Natural killer cell (primary cell): ENCODE data around the gene SLC25A13. TPM values are rescaled to one million over a fixed set of nuclear protein-coding genes. Genes with fewer than 3 reads are reported as not detected.

Source experiments
- ATAC-seq, 3 donors: fragments of 150-1000 bp in 2 of 3; fragments of 200-7000 bp in 1 of 3; cut with Tn5 transposase; 1 replicate in 1 of 3; 2 replicates in 2 of 3; pipeline ENCODE4 v1.10.0; 2021; ENCODE audit warnings: mild to moderate bottlenecking in 2 of 3, moderate library complexity in 2 of 3
- DNase-seq, 2 donors: peaks; one replicate each; pipeline versions ENCODE4 v3.0.0 to v3.0.0-alpha.2; 2013 to 2021; ENCODE audit warnings: mixed read lengths in 1 of 2
- H3K27ac ChIP-seq: one replicate; pipeline ENCODE4 v1.5.1; 2013; ENCODE audit warnings: mild to moderate bottlenecking, low read length
- H3K27me3 ChIP-seq: one replicate; pipeline ENCODE4 v1.6.1; 2013; ENCODE audit warnings: low read length; ENCODE audit not compliant: control insufficient read depth, insufficient read depth
- H3K36me3 ChIP-seq: one replicate; pipeline ENCODE4 v1.6.1; 2013; ENCODE audit warnings: low read length; ENCODE audit not compliant: control insufficient read depth, insufficient read depth
- H3K4me1 ChIP-seq: one replicate; pipeline ENCODE4 v1.6.1; 2013; ENCODE audit warnings: low read length; ENCODE audit not compliant: control insufficient read depth, insufficient read depth
- H3K4me3 ChIP-seq: one replicate; pipeline ENCODE4 v1.5.1; 2013; ENCODE audit warnings: low read length
- H3K9me3 ChIP-seq: one replicate; pipeline ENCODE4 v1.6.1; 2013; ENCODE audit warnings: low read length; ENCODE audit not compliant: control insufficient read depth, insufficient read depth
- H3K27ac Mint-ChIP-seq, 2 donors: one replicate each; pipeline ENCODE4 v1.8.0; 2022; ENCODE audit warnings: mild to moderate bottlenecking in 2 of 2, mixed read lengths in 2 of 2, moderate library complexity in 1 of 2
- H3K27me3 Mint-ChIP-seq, 2 donors: one replicate each; pipeline ENCODE4 v1.8.0; 2022; ENCODE audit warnings: low read depth in 2 of 2, mixed read lengths in 2 of 2
- H3K36me3 Mint-ChIP-seq: one replicate; pipeline ENCODE4 v1.8.0; 2022; ENCODE audit warnings: mixed read lengths
- H3K4me1 Mint-ChIP-seq, 2 donors: one replicate each; pipeline ENCODE4 v1.8.0; 2022; ENCODE audit warnings: mixed read lengths in 2 of 2
- H3K4me3 Mint-ChIP-seq: one replicate; pipeline ENCODE4 v1.8.0; 2022; ENCODE audit warnings: mild to moderate bottlenecking, moderate library complexity, mixed read lengths
- H3K9me3 Mint-ChIP-seq, 2 donors: one replicate each; pipeline ENCODE4 v1.8.0; 2022; ENCODE audit warnings: mixed read lengths in 2 of 2
- WGBS: methylation state at CpG from one replicate; pipeline ENCODE4 v1.1.7; 2013; ENCODE audit warnings: missing lambda C conversion rate; ENCODE audit not compliant: insufficient coverage; 5-methylcytosine and 5-hydroxymethylcytosine counted together
- intact Hi-C: fragments of 100-400 bp; cut with micrococcal nuclease; formaldehyde crosslinking; loops from one replicate; pipeline ENCODE4 v1.14.2; 2022
- total RNA-seq, 4 donors: library from RNA; stranded (reverse); fragments of 120-200 nt in 1 of 4; gene quantifications; one replicate each; pipeline versions ENCODE4 v1.2.3 to v1.2.4, GENCODE V29; 2013 to 2022
- TF ChIP-seq, protein P1 (sequence below): fragments of 200-600 bp; IDR thresholded peaks from one replicate; pipeline ENCODE4 v1.8.0; 2022; ENCODE audit warnings: antibody characterized with exemption

Gene SLC25A13
- total RNA-seq, 3 donors from 2014 or later (not counting 1 experiment from before 2014, with no cell fraction given) = 16.9 to 20.8 (median 20.5) TPM

DNA sequence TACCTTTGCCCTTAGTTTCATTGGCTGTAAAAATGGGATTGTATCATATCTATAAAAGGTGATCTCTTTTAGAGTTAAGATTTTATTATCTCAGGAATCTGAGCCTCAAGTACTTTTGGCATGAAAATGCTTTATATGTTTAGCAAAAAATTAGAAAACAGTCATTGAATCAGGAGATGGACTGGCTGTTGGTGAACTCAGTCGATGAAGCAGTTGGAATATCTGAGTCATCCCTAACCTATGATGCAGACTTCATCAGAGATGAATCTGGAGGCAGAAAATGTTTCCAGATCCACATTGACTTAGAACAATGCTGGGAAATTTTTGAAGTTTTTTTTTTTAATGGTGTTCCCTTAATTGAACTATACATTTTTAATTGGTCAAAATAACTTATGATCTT is 228.5 kb downstream of the SLC25A13 start:
- Mint-ChIP-seq H3K36me3 (no peaks in the 10 kb centered on the region), H3K4me3 (no peak overlapping the region), H3K27me3 (peaks cover 2 to 66% of the 10 kb centered on the region in 2 donors), H3K9me3 (no peaks in the 10 kb centered on the region), H3K4me1 (no peaks in the 10 kb centered on the region), H3K27ac (no peak overlapping the region)
- Histone ChIP-seq H3K27ac (no peak overlapping the region), H3K4me3 (no peak overlapping the region), H3K36me3 (no peaks in the 10 kb centered on the region), H3K27me3 (peaks cover 3% of the 10 kb centered on the region), H3K4me1 (no peaks in the 10 kb centered on the region), H3K9me3 (no peaks in the 10 kb centered on the region)
- TF ChIP-seq, protein P1, sequence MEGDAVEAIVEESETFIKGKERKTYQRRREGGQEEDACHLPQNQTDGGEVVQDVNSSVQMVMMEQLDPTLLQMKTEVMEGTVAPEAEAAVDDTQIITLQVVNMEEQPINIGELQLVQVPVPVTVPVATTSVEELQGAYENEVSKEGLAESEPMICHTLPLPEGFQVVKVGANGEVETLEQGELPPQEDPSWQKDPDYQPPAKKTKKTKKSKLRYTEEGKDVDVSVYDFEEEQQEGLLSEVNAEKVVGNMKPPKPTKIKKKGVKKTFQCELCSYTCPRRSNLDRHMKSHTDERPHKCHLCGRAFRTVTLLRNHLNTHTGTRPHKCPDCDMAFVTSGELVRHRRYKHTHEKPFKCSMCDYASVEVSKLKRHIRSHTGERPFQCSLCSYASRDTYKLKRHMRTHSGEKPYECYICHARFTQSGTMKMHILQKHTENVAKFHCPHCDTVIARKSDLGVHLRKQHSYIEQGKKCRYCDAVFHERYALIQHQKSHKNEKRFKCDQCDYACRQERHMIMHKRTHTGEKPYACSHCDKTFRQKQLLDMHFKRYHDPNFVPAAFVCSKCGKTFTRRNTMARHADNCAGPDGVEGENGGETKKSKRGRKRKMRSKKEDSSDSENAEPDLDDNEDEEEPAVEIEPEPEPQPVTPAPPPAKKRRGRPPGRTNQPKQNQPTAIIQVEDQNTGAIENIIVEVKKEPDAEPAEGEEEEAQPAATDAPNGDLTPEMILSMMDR = no peak
- 77% methylated on average over 1 of the region's 1 CpG for WGBS
- intact Hi-C loops = no loop called here
- DNase-seq (no peak), ATAC-seq (no peak)

DNA sequence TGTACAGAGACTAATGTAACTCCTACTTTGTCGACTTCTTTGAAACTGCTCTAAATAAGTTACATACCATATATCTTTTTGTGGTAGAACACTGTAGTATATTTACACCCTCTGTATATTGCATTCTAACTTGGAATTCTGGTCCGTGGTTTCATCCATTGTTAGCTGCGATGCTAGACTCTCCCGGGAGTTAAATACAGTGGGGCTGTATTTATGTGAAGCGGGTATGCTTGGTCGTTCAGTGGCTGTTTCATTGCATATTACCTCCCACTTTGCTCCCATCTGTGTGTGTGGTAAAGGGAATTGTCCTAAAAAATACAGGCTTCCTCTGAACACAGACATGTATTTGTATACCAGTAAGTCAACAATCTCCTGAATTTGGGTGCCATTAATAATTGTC is 231.1 kb downstream of the SLC25A13 start:
- Mint-ChIP-seq H3K4me3 (no peak overlapping the region), H3K4me1 (no peaks in the 10 kb centered on the region), H3K27me3 (peaks cover 2 to 59% of the 10 kb centered on the region in 2 donors), H3K36me3 (no peaks in the 10 kb centered on the region), H3K9me3 (no peaks in the 10 kb centered on the region), H3K27ac (no peak overlapping the region)
- Histone ChIP-seq H3K27ac (no peak overlapping the region), H3K27me3 (peaks cover 5% of the 10 kb centered on the region), H3K4me1 (no peaks in the 10 kb centered on the region), H3K9me3 (no peaks in the 10 kb centered on the region), H3K36me3 (no peaks in the 10 kb centered on the region), H3K4me3 (no peak overlapping the region)
- intact Hi-C loops = no loop called here
- TF ChIP-seq, protein P1 = no peak
- no peak for ATAC-seq
- DNase-seq = no peak
- 67% methylated on average over 1 of the region's 6 CpGs for WGBS

DNA sequence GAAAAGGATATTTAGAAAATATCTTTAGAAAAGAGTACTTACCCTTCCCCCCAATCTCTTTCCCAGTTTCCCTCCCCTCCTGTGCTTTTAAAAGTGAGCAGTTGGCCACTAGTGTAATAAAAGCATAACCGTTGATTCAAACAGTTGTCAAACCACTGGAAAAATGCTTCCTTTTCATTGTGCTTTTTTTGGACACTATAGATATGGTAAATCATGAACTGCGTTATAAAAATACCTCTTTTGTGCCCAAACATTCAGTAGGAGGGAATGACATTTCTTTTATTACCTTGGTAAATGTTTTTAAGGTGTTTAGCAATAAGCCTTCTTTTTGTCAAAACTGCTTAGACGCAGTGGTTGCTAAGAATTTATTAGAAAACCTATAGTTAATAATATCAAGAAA is 232.4 kb downstream of the SLC25A13 start:
- H3K4me1 ChIP-seq = no peaks in the 10 kb centered on the region
- Mint-ChIP-seq H3K27ac (no peak overlapping the region), H3K9me3 (no peaks in the 10 kb centered on the region), H3K36me3 (no peaks in the 10 kb centered on the region), H3K27me3 (peaks cover 0 to 47% of the 10 kb centered on the region in 2 donors), H3K4me3 (no peak overlapping the region), H3K4me1 (no peaks in the 10 kb centered on the region)
- TF ChIP-seq, protein P1 = no peak
- H3K4me3 ChIP-seq = no peak overlapping the region
- peaks cover 5% of the 10 kb centered on the region for H3K27me3 ChIP-seq
- WGBS = 100% methylated on average over 2 of the region's 3 CpGs
- no peak for ATAC-seq
- H3K9me3 ChIP-seq = no peaks in the 10 kb centered on the region
- no peaks in the 10 kb centered on the region for H3K36me3 ChIP-seq
- intact Hi-C loops = no loop called here
- H3K27ac ChIP-seq = no peak overlapping the region
- DNase-seq = no peak

DNA sequence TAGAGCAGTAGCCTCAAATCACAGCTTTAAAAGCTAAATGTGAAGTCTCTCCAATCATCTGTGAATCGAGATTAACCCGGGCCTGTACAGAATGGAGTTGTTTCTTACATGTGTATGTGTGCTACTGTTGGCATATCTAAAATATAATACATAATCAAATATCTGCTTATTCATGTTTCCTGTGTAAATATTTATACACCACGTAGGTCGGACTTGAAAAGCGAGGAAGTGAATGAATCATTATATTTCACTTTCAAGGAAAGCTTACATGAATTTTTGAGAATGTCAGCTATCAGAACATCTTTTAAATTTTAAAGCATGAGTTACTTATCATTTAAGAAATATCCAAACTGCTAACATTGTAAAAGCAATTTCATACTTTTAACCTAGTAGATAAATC is 233.3 kb downstream of the SLC25A13 start:
- H3K36me3 Mint-ChIP-seq = no peaks in the 10 kb centered on the region

More for the DNA sequence above, 233.3 kb downstream of the SLC25A13 start:
- intact Hi-C loops = no loop called here
- WGBS = 37% methylated on average over 3 of the region's 5 CpGs
- H3K9me3 Mint-ChIP-seq = no peaks in the 10 kb centered on the region
- Histone ChIP-seq H3K4me3 (no peak overlapping the region), H3K4me1 (no peaks in the 10 kb centered on the region), H3K27me3 (peaks cover 5% of the 10 kb centered on the region), H3K36me3 (no peaks in the 10 kb centered on the region), H3K9me3 (no peaks in the 10 kb centered on the region), H3K27ac (no peak overlapping the region)
- H3K27me3 Mint-ChIP-seq = peaks cover 0 to 41% of the 10 kb centered on the region in 2 donors
- ATAC-seq = no peak
- no peaks in the 10 kb centered on the region for H3K4me1 Mint-ChIP-seq
- no peak for DNase-seq
- H3K4me3 Mint-ChIP-seq = no peak overlapping the region
- no peak overlapping the region for H3K27ac Mint-ChIP-seq
- TF ChIP-seq, protein P1 = no peak
